Stimulated activated CD4-positive, alpha-beta T cell treated with anti-CD3 and anti-CD28 coated beads, Interleukin-4, amount 100 ng/mL, for 4 hours (primary cell): ENCODE results near the gene DSPP.
"Not testable (repeated sequence)": the region's sequence is repeated elsewhere in the genome, so short reads cannot be mapped to it uniquely, and the experiment has no call there.

Experiments
- DNase-seq, 2 experiments: peaks; one replicate each; pipeline ENCODE4 v3.0.0-alpha.2; 2020

Gene DSPP

GRCh38 chr4:87608229-87608628, at the start of gene DSPP:
DSPP (plus strand) TSS chr4:87608529; CDS start chr4:87610909, 2,380 bp downstream.
- no peak for DNase-seq

GRCh38 chr4:87559090-87559837, 49.1 kb upstream of the DSPP start:
- DNase-seq: peak in 1 of 2 experiments; percentile 9

GRCh38 chr4:87560802-87561201, 47.5 kb upstream of the DSPP start:
- no peak for DNase-seq

- DNase-seq: no peak
Observed at GRCh38 chr4:87565746-87566145, 42.6 kb upstream of the DSPP start.

GRCh38 chr4:87566276-87566675, 42.1 kb upstream of the DSPP start:
- no peak for DNase-seq

GRCh38 chr4:87567191-87567590, 41.1 kb upstream of the DSPP start:
- no peak for DNase-seq

GRCh38 chr4:87570290-87570805, 38.0 kb upstream of the DSPP start:
- DNase-seq: no peak

- not testable (repeated sequence) for DNase-seq
Observed at GRCh38 chr4:87574376-87574775, 34.0 kb upstream of the DSPP start.

GRCh38 chr4:87574996-87575395, 33.3 kb upstream of the DSPP start:
- DNase-seq: no peak

- no peak for DNase-seq
Observed at GRCh38 chr4:87575408-87575807, 32.9 kb upstream of the DSPP start.

GRCh38 chr4:87575983-87576382, 32.3 kb upstream of the DSPP start:
- DNase-seq: no peak

- no peak for DNase-seq
Observed at GRCh38 chr4:87579478-87579877, 28.9 kb upstream of the DSPP start.

GRCh38 chr4:87580057-87580456, 28.3 kb upstream of the DSPP start:
- no peak for DNase-seq

- no peak for DNase-seq
Observed at GRCh38 chr4:87584222-87584908, 24.0 kb upstream of the DSPP start.

GRCh38 chr4:87589531-87589930, 18.8 kb upstream of the DSPP start:
- DNase-seq: no peak

- DNase-seq: no peak
Observed at GRCh38 chr4:87592124-87592523, 16.2 kb upstream of the DSPP start.

- no peak for DNase-seq
Observed at GRCh38 chr4:87601361-87601760, 7.0 kb upstream of the DSPP start.

GRCh38 chr4:87614292-87614890, 6.1 kb downstream of the DSPP start:
- no peak for DNase-seq

GRCh38 chr4:87616268-87616667, 7.9 kb downstream of the DSPP start:
- no peak for DNase-seq

GRCh38 chr4:87620086-87620485, 11.8 kb downstream of the DSPP start:
- DNase-seq: no peak

GRCh38 chr4:87620491-87620890, 12.2 kb downstream of the DSPP start:
- DNase-seq: no peak

GRCh38 chr4:87622303-87622702, 14.0 kb downstream of the DSPP start:
- DNase-seq: no peak

- DNase-seq: no peak
Observed at GRCh38 chr4:87624698-87625097, 16.4 kb downstream of the DSPP start.

GRCh38 chr4:87631668-87632067, 23.3 kb downstream of the DSPP start:
- no peak for DNase-seq
